ENCODE measurements around the gene NOL8.
A peak's percentile ranks its signal among the peaks of the same experiment; 100 is the strongest.

NOL8 gene

GRCh38 chr9:92310562-92310961 is 14.6 kb downstream of the NOL8 start:
- no peak for DNase-seq

GRCh38 chr9:92308893-92309292 is 16.3 kb downstream of the NOL8 start:
- DNase-seq, result no peak

GRCh38 chr9:92300936-92301335 is 24.2 kb downstream of the NOL8 start:
- DNase-seq, result no peak

GRCh38 chr9:92299116-92299515 is 26.0 kb downstream of the NOL8 start:
- no peak for DNase-seq

- no peak for DNase-seq
Measured at GRCh38 chr9:92298036-92298435, 27.1 kb downstream of the NOL8 start.

- DNase-seq, result no peak
Measured at GRCh38 chr9:92297611-92298010, 27.5 kb downstream of the NOL8 start.

- no peak for DNase-seq
Measured at GRCh38 chr9:92295827-92296258, 29.3 kb downstream of the NOL8 start.

GRCh38 chr9:92295240-92295790 is 29.8 kb downstream of the NOL8 start:
- DNase-seq, result no peak

- DNase-seq, result peak in 1 of 14 donors; percentile 6
Measured at GRCh38 chr9:92294297-92294676, 30.9 kb downstream of the NOL8 start.

GRCh38 chr9:92293452-92294296 is 31.5 kb downstream of the NOL8 start, which contains the start of gene IARS1:
Gene IARS1, minus strand, starts transcription at chr9:92293697. Its CDS starts 4,278 bp downstream, at chr9:92289419.
- peak; percentile 91 to 99 (median 97) for DNase-seq

- DNase-seq, result no peak
Measured at GRCh38 chr9:92293075-92293354, 32.1 kb downstream of the NOL8 start.

- DNase-seq, result no peak
Measured at GRCh38 chr9:92292338-92293074, 32.6 kb downstream of the NOL8 start.

GRCh38 chr9:92291577-92291976 is 33.6 kb downstream of the NOL8 start:
- DNase-seq, result no peak

- no peak for DNase-seq
Measured at GRCh38 chr9:92290785-92291429, 34.2 kb downstream of the NOL8 start.

- DNase-seq, result no peak
Measured at GRCh38 chr9:92289708-92290390, 35.3 kb downstream of the NOL8 start.

- no peak for DNase-seq
Measured at GRCh38 chr9:92279302-92279701, 45.8 kb downstream of the NOL8 start.

GRCh38 chr9:92278110-92278509 is 47.0 kb downstream of the NOL8 start:
- no peak for DNase-seq

GRCh38 chr9:92276331-92277032 is 48.7 kb downstream of the NOL8 start:
- DNase-seq, result no peak

GRCh38 chr9:92275541-92275940 is 49.6 kb downstream of the NOL8 start:
- DNase-seq, result no peak

- DNase-seq, result no peak
Measured at GRCh38 chr9:92270511-92270910, 54.6 kb downstream of the NOL8 start.

- DNase-seq, result peak in 3 of 14 donors; percentile 5 to 93 (median 25)
Measured at GRCh38 chr9:92266486-92266885, 58.7 kb downstream of the NOL8 start.

- no peak for DNase-seq
Measured at GRCh38 chr9:92265154-92265553, 60.0 kb downstream of the NOL8 start.
